Cerebellar cortex (tissue), 1 donor: ENCODE measurements around the gene FIBCD1.
A peak's percentile ranks its signal among the peaks of the same experiment; 100 is the strongest.

Experiments
- DNase-seq: peaks from one replicate; pipeline ENCODE4 v3.0.0-alpha.2; 2015; ENCODE audit warnings: low spot score

FIBCD1 gene

DNA sequence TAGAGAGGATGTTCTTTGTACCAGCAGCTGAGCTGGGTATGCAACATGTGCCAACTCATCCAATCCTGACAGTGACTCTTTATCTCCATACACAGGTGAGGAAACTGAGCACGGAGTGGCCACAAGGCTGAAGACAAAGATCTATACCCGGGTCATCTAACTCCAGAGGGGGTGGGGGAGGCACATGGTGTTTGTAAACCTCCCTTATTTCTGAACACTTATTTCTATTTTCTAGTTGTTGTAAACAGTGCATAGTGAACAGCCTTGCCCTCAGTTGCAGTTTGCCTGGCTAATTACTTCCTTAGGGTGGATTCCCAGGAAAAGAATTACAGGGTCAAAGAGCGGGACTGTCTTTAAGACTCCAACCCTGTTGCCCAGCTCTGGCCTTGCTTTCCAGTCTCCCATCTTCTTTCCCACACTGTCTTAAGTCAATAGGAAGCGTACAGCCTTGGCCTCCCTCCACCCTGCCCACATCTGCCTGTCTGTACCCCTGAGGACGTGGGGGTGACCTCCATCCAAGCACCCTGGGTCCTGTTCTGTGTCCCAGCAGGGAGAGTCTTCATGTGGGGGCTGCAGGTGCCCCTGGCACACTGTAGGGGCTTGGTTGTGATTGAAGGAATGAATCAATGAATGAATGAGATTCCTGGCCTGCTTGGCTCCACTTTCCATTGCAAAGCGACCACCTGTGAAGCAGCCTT is 13.2 kb upstream of the FIBCD1 start:
- no peak for DNase-seq

DNA sequence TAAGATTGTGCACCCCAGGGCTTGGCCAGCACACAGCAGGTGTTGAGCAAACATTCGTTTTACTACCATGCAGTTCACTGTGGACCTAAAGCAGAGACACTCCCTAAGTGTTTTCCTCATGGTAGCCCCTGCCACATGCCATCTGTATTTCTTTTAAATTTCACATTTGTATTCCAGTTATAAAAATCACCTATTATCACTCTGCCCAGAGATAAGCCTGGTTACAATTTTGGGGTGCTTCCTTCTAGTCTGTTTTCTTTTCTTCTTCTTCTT is 10.9 kb upstream of the FIBCD1 start:
- DNase-seq: no peak

DNA sequence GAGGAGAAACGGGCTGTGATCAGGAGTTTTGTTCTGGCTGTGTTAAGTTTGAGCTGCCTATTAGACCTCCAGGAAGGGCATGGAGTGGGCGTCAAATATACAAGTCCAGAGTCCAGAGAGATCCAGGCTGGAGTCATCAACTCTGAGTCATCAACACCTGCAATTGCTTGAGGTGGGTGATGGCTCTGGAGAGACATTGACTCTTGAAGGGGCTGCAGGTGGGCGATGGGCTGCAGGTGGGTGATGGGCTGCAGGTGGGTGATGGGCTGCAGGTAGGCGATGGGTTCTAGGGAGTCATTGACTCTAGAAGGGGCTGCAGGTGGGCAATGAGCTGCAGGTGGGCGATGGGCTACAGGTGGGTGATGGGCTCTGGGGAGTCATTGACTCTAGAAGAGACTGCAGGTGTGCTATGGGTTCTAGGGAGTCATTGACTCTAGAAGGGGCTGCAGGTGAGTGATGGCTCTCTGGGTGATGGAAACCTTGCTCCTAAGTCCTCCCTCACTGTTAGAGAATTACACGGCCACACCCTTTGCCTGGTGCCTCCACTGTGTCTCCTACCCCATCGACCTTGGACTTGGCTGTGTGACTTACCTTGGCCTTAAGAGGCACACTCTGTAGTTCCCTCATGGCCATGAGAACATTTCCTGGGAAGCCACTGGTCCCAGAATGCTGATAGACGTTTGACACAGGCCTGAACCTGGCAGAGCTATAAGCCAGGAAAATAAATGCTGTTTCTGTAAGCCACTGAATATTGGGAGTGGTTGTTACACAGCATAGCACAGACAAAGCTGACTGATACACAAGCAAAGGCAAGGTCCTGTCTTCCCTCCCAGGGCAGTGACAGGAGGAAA is 10.4 kb upstream of the FIBCD1 start:
- DNase-seq: no peak

DNA sequence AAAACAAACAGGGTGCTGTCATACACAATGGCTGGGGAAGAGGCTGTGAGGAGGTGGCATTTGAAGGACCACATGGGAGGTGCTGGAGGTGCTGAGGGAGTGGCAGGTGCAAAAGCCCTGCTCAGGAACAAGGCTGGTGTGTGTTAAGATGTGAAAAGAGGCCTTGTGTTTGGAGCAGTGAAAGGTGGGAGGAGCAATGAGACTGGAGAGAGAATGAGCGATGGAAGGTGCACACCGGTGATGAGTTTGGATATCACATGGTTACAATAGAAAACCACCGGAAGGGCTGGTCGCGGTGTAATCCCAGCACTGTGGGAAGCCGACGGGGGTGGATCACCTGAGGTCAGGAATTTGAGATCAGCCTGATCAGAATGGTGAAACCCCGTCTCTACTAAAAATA is 9.2 kb upstream of the FIBCD1 start:
- no peak for DNase-seq

DNA sequence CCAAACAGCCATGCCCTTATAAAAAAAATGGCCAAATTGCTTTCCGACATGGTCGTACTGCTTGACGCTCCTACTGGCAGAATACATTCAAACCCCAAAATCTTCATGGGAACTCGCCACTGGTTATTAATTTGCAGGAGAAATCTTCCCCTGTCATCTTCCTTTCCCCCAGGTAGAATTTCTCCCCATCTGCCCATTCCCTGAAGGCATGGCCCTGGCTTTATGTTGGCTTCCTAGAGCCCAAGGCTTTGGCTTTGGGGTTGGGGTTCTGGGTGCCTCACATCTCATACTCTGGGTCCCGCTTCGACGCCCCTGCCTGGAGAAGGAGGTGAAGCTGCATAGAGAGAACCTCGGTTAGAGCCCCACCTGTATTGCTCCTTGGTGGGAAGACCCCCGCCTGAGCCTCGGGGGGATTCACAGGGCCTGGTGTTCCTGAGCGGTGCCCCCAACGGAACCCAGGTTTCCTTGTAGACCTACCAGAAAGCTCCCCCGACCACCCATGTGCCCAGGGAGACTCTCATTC is 8.6 kb upstream of the FIBCD1 start:
- no peak for DNase-seq

DNA sequence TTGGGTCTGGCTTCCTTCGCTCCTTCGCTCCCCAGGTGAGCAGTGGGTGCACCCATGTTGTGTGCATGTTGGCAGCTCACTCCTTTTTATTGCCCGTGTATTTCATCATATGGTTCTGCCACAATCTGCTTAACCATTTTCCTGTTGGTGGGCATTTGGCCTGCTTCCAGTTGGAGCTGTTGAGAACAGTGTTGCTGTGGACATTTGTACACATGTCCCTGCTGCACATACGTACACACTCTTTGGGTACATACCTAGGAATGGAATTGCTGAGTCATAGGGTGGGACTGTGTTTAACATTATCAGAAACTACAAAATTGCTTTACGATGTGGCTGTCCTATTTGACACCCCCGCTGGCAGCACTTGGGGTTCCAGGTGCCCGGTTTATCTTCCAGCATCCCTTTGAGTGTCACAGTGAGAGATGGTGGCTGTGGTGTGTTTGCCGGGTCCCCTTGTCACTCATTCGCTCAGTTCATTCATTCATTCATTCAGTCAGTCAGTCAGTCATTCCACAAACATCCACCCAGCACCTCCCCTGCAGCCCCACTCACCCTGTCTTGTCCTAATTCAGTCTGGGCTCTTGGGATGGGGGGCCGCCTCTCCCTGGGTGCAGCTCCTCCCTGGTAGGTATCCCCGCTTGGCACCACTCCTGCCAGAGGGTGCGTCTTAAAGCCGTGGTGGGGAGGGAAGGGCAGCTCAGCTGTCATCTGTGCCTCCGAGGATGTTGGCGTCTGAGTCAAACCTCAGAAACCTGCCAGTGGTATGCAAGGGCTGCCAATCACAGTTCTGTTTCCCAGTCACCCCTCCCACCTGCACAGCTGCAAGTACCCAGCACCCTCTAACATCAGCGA is 7.9 kb upstream of the FIBCD1 start:
- no peak for DNase-seq

DNA sequence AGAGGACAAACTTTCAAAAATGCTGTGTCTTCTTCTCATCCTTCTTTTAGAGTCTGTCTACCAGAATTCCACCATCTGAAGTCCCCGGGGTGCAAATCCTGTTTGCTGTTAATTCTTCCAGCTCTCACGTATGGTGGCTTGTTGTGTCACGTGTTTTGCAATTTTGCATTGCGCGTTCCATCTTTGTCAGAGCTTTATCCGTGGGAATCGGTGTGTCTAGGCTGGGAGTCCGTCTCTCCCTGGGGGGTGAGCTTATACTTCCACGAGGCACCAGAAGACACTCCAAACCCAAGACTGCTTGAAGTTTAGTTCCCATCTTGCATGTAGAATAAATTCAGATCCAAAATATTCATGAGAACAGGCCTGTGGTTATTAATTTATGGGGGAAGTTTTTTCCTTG is 6.1 kb upstream of the FIBCD1 start:
- DNase-seq: no peak

DNA sequence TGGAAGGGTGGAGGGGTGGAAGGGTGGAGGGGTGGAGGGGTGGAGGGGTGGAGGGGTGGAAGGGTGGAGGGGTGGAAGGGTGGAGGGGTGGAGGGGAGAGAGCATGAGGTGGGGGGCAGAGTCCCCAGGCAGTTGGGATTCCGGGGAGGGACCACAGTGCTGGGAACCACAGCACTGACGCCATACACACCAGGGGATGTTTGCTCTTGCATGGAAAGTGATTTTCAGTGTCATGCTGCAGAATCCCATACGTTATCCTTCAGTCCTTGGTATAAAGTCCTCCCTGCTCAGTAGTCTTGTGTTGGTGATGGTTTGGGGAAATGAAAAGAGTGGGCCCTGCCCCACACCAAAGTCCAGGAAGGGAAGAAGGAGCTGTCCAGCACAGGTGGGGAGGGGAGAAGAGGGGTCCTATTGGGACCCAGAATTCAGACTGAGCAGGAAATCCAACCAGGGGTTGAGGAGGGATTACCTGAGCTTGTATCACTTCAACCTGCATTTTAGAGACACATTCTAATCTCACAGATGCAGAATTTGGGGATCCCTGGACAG is 5.5 kb upstream of the FIBCD1 start:
- DNase-seq: no peak

DNA sequence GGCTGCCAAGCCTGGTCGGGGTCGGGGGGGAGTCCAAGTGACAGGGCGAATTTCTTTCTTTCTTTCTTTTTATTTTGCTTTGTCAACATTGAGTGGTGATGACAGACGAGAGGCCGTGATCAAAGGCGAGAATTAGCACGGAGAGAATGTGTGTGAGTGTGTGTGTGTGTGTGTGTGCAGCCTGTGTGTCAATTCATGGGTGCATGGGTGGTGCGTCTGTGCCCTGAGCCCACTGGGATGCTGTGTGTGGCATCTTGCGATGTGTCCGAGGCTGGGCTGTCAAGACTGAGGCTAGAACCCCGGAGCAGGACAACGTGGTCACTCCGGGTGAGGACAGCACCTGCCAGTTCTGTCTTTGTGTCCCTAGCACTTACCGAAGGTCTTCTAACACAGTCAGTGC is 4.7 kb upstream of the FIBCD1 start:
- no peak for DNase-seq

DNA sequence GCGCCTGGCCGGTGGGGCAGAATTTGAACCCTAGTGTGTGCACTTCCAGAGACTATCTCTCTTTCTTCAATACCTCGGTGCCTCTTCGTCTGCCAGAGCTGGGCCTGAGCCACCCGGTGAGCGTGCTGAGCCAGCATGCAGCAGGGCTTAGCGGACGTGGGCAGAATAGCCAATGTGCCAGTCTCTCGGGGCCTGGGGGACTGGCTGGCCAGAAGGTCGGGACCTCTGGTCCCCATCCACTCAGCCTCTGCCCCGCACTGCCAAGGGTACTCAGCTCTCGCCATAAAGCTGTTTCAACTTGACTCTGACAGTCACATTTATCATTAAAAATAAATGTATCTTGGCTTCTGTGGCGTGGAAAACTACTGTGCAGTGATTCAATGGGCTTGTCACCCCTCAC is 4.2 kb upstream of the FIBCD1 start:
- no peak for DNase-seq

DNA sequence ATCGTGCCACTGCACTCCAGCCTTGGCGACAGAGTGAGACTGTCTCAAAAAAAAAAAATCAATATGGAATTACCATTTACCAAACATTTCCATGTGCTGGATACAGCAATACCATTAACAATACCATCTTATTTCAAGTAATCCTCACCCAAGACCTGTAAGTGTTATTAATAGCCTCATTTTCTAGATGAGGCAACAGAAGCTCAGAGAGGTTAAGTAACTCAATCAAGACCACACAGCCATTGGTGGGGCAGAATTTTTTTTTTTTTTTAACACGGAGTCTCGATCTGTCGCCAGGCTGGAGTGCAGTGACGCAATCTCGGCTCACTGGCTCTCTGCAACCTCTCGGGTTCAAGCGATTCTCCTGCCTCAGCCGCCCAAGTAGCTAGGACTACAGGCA is 3.6 kb upstream of the FIBCD1 start:
- DNase-seq: no peak

DNA sequence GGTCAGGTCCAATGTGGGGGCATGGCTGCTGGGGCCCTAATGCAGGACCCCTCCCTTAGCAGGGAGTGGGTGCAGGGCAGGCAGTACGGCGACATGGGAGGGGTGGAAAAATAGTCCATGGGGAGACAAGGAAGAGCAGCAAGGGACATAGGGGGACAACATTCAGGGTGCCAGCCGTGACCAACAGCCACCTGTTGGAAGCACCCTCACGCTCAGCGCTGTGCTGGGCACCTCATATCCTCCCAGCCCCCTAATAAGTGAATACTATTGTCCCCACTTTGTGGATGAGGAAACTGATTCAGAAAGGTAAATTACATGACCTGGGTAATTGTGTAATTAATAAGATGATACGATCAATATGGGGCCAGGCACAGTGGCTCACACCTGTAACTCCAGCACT is 3.0 kb upstream of the FIBCD1 start:
- no peak for DNase-seq

DNA sequence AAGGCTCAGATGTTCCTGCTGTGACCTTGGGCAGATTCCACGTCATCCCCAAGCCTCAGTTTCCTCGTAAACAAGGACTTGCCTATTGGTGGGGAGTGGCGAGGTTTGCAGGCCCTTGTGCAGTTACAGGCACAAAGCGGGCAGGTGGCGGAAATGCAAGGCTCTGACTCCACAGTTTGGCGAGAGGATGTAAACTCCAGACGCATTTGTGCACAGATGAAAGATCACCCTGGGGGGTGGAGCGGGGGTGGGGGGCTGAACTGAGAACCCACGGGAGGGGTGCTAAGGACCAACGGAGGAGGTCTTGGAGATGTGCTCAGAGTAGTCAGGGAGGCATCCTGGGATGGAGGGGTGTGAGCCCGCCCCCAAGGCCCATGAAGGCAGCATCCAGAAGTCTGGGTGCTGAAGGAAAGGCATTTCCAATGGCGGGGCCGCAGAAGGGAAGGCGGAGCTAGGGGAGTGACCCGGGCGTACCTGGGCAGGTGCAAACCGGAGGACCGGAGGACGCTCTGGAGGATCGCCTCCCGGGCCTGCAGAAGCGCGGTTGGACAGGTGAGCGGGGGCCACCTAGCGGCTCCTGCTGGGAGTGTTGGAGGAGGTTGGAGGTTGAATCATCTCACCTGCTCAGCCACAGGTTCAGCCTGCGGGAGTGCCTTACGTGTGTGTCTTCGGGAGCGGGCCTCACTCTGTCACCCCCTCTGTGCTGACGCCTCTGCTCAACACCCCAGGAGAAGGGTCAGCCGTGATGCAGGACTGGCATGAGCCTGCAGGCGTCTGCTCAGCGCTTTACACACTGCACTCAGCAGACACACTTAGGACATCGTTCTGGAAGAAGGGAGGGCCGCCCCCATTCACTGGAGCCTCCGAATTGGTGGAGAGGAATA is 1.9 kb upstream of the FIBCD1 start:
- DNase-seq: peak; percentile 78

DNA sequence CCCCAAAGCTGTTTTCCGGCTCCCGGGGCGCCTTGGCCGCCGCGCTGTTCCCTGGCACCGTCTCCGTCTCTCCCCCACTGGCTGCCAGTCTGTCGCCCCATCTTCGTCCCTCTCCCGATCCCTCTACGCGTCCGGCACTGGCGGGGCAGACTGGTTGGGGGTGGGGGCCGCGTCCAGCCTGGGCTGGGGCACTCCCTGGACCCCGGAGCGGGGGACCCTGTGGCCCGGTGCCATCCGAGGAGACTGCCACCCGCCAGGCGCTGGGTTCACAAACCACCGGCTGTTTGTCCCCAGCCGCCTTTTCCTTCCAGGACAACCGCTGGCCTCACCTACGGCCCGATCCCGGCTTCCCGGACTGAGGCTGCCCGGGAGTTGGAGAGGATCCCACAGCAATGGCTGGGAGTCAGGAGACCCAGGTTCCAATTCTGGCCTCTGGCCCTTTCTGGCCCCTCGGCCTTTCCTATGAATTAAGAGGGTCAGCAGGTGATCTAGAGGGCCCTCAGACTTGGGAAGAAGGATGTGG is 1.0 kb upstream of the FIBCD1 start:
- peak; percentile 27 for DNase-seq

DNA sequence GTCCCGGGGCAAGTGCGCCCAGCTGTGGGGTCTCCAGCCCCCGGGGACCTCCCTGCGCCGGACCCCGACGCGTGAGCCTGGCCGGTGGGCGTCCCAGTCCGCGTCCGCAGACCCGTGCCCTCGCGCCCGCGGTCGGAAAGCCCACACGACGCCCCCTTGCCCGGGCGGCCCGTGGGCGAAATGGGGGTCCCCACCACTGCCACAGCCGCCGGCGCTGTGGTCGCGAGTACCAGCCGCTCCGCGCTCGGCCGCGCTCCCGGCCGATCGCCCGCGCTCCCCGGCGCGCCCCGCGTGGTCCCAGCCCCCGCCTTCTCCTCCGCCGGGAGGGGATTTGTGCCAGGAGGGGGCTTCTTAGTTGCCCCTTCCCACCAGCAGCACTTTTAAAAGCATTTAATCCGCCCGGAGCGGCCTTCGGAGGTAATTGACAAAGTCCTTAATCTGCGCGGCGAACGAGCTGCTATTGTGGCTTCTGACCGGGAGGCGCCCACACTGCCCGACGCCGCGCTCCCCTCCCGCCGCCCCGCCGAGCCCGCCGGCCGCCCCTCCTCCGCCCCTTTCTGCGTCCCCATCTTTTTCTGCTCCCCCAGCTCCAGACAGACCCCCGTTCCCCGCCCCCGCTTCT is 469 bp upstream of the FIBCD1 start:
- no peak for DNase-seq

DNA sequence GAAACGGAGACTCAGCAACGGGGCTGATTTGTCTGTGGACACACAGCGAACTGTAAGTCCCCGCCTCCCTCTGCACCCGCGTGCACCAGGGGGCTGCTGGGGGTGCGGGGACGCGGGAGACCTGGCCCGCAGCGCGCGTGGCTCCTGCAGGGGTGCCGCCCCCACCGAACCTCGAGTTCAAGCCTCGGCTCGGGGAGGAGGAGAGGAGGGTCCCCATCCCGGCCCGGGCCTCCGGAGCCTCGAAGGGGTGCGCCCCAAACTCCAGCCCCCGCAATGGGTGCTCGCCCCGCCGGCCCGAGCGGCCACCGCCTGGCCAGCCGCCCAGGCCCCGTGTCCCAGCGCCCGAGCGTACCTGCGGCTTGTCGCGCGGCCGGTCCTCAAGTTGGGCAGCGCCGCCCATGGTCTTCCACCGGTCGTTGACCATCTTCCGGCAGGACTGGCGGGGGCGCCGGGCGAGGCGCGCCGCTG is 829 bp downstream of the FIBCD1 start:
- DNase-seq: no peak

DNA sequence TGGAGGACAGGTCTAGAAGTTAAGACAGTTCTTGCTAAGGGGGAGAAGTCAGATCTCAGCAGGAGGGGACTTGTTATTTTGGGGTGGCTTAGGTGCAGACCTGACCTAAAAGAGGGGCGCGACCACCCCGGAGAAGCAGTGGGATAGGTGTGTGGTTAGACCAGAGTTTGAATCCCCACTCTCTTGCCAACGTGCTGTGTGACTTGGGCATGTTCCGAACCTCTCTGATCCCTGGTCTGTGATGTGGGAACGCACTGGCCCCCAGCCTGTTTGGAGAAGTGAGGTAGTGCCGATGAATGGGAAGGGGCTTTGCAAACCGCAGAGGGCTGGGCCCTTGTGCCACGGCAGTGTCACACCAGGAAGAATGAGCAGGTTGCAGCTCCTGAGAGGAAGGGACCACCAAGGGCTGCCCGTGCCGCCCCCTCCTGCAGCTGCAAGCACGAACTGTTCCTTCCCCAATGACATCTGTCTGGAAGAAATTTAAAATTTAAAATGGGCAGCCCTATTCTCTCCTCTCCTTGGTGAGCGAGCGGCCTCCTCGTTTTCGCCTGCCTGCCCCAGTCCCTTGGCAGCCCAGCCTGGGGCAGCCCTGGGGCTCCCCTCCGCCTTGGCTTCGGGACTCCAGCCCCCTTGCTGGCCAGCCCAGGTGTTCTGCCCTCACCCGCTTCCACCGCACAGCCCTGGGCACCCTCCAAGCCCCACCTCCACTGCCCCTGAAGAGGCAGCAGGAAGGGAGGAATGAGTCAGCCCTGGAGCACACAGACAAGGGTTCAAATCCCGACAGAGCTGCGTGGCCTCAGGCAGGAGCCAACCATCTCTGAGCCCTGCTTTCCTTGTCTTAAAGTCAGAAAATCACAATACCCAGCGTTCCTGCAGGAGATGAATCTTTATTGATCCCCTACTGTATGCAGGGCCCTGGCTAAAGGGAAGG is 1.6 kb downstream of the FIBCD1 start:
- DNase-seq: no peak

DNA sequence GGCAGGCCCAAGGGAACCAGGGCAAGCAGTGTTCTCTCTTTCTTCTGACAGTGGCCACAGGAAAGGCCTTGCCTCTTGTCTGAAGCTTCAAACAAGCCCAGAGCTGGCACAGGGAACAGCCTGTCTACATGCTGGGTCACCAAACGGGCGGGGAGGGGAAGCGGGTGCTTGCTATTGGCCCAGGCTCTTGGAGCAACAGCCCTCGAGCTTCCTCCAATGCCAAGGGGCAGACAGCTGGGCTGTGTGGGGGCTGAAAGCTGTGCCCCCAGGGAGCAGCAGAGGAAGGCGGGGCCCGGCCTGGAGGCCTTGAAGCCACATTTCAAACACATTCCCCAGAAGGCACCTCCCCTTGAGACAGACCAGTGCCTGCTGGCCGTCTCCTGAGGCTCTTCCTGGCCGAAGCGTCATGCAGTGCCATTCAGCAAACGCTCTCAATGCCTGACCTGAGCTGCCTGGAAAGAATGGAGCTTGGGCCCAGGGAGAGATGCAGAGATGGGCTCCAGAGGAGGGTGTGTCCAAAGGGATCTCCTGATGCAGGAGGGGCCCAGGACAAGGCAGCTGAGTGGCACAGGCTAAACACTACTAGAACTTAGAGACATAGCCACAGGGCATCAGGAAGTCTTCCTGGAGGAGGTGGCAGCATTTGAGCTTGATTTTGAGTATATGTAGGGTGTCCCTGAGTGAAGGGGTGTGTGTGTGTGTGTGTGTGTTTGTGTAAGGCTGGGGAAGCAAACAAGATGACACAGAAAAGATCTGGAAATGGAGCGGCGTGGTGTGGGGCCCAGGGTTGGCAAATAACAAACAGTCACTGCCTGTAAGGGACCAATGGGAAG is 2.5 kb downstream of the FIBCD1 start:
- peak; percentile 59 for DNase-seq
